C4-2B (cell line): ENCODE measurements around the gene SEPTIN11.

ENCODE experiments used
- H3K27ac ChIP-seq: fragments of 450-650 bp; 2 replicates; pipeline ENCODE4 v1.5.1; 2017
- CTCF ChIP-seq: fragments of 450-650 bp; conservative IDR thresholded peaks from 2 replicates; pipeline ENCODE4 v1.5.1; 2017; ENCODE audit warnings: mild to moderate bottlenecking
- ZFX ChIP-seq: fragments of 450-650 bp; IDR thresholded peaks from 2 replicates; pipeline ENCODE4 v1.6.1; 2017

Gene SEPTIN11

GRCh38 chr4:76982638-76983584 lies 33.4 kb downstream of the SEPTIN11 start:
- no peak overlapping the region for H3K27ac ChIP-seq
- no peak for TF ChIP-seq CTCF
- TF ChIP-seq ZFX = no peak

GRCh38 chr4:76984127-76984526 lies 34.6 kb downstream of the SEPTIN11 start:
- no peak overlapping the region for H3K27ac ChIP-seq
- TF ChIP-seq CTCF (peak; percentile 20), ZFX (no peak)

GRCh38 chr4:76984788-76985211 lies 35.2 kb downstream of the SEPTIN11 start:
- no peak overlapping the region for H3K27ac ChIP-seq
- TF ChIP-seq CTCF = no peak
- no peak for TF ChIP-seq ZFX

- no peak overlapping the region for H3K27ac ChIP-seq
- no peak for TF ChIP-seq CTCF
These were observed 37.6 kb downstream of the SEPTIN11 start for GRCh38 chr4:76987153-76987591.

GRCh38 chr4:76987685-76988084 lies 38.1 kb downstream of the SEPTIN11 start:
- H3K27ac ChIP-seq = no peak overlapping the region

GRCh38 chr4:76989391-76990061 lies 40.0 kb downstream of the SEPTIN11 start:
- TF ChIP-seq ZFX (no peak), CTCF (no peak)
- peak overlapping the region; percentile 77 for H3K27ac ChIP-seq

More at GRCh38 chr4:76987685-76988084, 38.1 kb downstream of the SEPTIN11 start:
- TF ChIP-seq ZFX (no peak), CTCF (no peak)
